Activated naive CD8-positive, alpha-beta T cell treated with anti-CD3 and anti-CD28 coated beads, Interleukin-2, amount 50 U/mL, for 24 hours (primary cell): ENCODE results near the gene AP1AR.

Experiments used
- ATAC-seq: fragments of 150-1000 bp; cut with Tn5 transposase; one replicate; pipeline ENCODE4 v1.10.0; 2021
- DNase-seq: peaks from one replicate; pipeline ENCODE4 v3.0.0; 2021
- H3K27ac Mint-ChIP-seq: one replicate; pipeline ENCODE4 v1.8.0; 2021; ENCODE audit warnings: mild to moderate bottlenecking, mixed read lengths
- H3K27me3 Mint-ChIP-seq: one replicate; pipeline ENCODE4 v1.8.0; 2021; ENCODE audit warnings: mixed read lengths
- H3K36me3 Mint-ChIP-seq: one replicate; pipeline ENCODE4 v1.8.0; 2021; ENCODE audit warnings: low read depth, mixed read lengths
- H3K4me1 Mint-ChIP-seq: one replicate; pipeline ENCODE4 v1.8.0; 2021; ENCODE audit warnings: mixed read lengths
- H3K4me3 Mint-ChIP-seq: one replicate; pipeline ENCODE4 v1.8.0; 2021; ENCODE audit warnings: mild to moderate bottlenecking, moderate library complexity, mixed read lengths
- H3K9me3 Mint-ChIP-seq: one replicate; pipeline ENCODE4 v1.8.0; 2021; ENCODE audit warnings: mixed read lengths

AP1AR gene, protein sequence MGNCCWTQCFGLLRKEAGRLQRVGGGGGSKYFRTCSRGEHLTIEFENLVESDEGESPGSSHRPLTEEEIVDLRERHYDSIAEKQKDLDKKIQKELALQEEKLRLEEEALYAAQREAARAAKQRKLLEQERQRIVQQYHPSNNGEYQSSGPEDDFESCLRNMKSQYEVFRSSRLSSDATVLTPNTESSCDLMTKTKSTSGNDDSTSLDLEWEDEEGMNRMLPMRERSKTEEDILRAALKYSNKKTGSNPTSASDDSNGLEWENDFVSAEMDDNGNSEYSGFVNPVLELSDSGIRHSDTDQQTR

DNA sequence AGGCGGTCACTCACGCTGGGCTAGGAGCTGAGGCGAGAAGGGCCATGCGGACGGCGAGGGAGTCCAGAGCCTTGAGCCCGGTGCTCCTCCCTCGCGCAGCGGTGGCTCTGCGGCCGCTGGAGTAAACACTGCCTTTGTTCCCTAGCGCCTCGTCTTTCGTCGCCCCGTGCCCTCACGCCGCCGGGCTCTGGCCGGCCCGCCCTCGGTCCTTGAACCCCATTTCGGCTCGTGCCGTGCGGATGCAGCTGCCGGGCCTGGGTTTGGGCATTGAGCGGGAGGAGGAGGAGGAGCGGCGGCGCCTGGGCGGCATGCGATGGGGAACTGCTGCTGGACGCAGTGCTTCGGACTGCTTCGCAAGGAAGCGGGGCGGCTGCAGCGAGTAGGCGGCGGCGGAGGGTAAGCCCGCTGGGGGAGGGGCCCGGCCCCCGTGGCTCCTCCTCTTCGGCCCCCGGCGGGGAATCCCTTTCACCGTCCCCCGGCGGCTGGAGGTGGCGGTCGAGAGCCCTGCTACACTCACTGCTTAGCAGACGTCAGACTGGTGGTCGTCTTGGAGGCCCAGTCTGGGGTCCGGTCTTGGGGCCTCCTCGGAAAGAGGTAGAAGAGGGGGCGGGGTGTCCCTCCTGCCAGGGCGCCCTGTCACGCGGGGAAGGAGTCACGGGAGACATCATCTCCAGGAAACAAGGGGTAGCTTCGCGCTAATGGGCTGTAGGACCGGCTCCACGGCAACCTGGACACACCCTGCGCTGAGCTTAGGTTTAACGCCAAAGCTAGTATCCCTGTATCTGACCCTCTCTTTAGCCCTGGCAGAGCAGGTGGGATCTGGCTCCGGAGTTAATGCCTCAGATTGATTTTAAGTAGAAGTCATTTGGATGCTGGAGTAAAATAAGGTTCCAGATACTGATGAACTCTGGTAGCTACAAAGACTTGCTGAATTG, at the start of gene AP1AR:
AP1AR (plus strand) TSS at position 9 of the 935 bp plus-strand sequence; CDS start at position 314, 305 bp downstream.
- H3K27ac Mint-ChIP-seq: peak within 1 kb of the TSS; percentile 98
- ATAC-seq (peak; percentile 55), DNase-seq (peak; percentile 87)
- H3K4me1 Mint-ChIP-seq: peaks cover 36% of the 10 kb centered on the region
- H3K4me3 Mint-ChIP-seq: peak within 1 kb of the TSS; percentile 96
- H3K9me3 Mint-ChIP-seq: no peaks in the 10 kb centered on the region
- H3K36me3 Mint-ChIP-seq: peaks cover 2% of the 10 kb centered on the region
- H3K27me3 Mint-ChIP-seq: peaks cover 2% of the 10 kb centered on the region

DNA sequence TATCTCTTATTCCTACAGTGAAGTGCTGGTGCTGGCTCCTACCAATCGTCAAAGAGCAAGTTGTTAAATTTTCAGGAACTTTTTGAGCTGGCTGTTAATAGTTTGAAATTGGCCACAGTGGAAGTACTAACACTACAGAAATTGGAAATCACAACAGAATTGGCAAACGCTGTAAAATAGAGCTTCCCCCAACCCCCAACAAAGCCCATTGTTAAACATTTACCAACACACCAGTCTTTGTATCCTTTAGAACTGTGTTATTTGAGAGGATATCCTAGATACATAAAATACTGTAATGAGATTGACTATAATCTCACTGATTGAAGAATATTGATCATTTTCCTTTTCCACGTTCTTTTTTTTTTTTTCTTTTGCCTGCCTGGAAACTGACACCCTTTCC, 49.0 kb upstream of the AP1AR start:
- DNase-seq: no peak

DNA sequence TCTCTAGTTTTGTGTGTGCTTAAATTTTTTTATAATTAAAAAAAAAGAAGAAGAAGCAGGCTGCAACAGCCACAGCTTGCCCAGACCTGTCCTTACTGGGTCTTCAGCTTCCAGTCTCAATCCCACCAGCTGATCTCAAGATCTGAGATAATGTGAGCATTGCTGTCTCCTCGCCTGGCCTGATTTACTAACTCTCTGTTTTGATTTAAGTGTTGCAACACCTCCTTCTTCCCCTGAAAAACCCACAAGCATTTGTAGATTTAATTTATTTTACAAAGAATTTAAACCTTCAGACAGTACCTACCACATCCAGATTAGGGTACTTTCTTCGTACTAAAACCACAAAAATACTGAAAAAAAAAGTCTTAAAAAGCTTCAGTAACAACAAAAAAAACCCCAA, 48.3 kb upstream of the AP1AR start:
- Mint-ChIP-seq H3K27ac (no peak overlapping the region), H3K4me1 (peaks cover 37% of the 10 kb centered on the region), H3K36me3 (peaks cover 20% of the 10 kb centered on the region), H3K4me3 (no peak overlapping the region), H3K27me3 (no peaks in the 10 kb centered on the region), H3K9me3 (no peaks in the 10 kb centered on the region)
- ATAC-seq (no peak), DNase-seq (no peak)

More for the DNA sequence above, 49.0 kb upstream of the AP1AR start:
- peaks cover 22% of the 10 kb centered on the region for H3K36me3 Mint-ChIP-seq
- H3K4me1 Mint-ChIP-seq: peaks cover 38% of the 10 kb centered on the region
- H3K27ac Mint-ChIP-seq: no peak overlapping the region
- no peaks in the 10 kb centered on the region for H3K27me3 Mint-ChIP-seq
- ATAC-seq: no peak
- no peaks in the 10 kb centered on the region for H3K9me3 Mint-ChIP-seq
- H3K4me3 Mint-ChIP-seq: no peak overlapping the region

DNA sequence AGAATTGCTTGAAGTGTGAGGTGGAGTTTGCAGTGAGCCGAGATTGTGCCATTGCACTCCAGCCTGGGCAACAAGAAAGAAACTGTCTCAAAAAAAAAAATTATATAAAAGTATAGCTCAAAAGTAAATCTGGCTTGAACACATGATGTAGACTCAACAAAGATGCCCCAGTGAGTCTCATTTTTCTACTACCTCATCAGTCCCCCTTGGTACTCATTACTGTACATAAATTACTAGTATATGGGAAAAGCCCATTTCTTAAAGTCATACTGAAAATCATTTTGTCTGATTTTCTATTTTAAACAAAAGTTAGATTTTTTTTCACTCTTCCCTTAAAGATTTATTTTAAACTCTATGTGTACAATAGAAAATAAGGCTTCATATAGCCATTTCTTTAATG, 47.1 kb upstream of the AP1AR start:
- no peak overlapping the region for H3K27ac Mint-ChIP-seq
- no peak for ATAC-seq
- H3K4me3 Mint-ChIP-seq: no peak overlapping the region
- peaks cover 34% of the 10 kb centered on the region for H3K4me1 Mint-ChIP-seq
- H3K9me3 Mint-ChIP-seq: no peaks in the 10 kb centered on the region
- peaks cover 14% of the 10 kb centered on the region for H3K36me3 Mint-ChIP-seq
- no peaks in the 10 kb centered on the region for H3K27me3 Mint-ChIP-seq
- DNase-seq: no peak

DNA sequence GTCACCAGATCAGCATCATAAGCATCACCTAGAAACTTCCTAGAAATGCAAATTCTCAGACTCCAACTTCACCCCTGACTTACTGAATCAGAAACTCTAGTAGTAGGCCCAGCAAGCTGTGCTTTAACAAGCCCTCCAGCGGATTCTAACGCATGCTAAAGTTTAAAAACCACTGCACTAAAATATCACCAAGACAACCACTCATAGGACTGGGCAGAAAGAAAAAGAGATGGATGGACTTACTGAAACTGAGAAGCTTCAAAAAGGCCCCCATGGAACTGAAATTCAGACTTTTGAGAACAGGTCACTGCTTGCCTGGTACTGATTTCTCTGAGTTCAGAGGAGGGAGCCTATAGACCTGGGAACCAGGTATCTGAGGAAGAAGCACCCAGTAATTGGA, 46.3 kb upstream of the AP1AR start:
- H3K4me1 Mint-ChIP-seq: peaks cover 34% of the 10 kb centered on the region
- H3K9me3 Mint-ChIP-seq: no peaks in the 10 kb centered on the region
- H3K27ac Mint-ChIP-seq: no peak overlapping the region
- ATAC-seq (no peak), DNase-seq (no peak)
- no peak overlapping the region for H3K4me3 Mint-ChIP-seq
- peaks cover 20% of the 10 kb centered on the region for H3K36me3 Mint-ChIP-seq
- no peaks in the 10 kb centered on the region for H3K27me3 Mint-ChIP-seq

DNA sequence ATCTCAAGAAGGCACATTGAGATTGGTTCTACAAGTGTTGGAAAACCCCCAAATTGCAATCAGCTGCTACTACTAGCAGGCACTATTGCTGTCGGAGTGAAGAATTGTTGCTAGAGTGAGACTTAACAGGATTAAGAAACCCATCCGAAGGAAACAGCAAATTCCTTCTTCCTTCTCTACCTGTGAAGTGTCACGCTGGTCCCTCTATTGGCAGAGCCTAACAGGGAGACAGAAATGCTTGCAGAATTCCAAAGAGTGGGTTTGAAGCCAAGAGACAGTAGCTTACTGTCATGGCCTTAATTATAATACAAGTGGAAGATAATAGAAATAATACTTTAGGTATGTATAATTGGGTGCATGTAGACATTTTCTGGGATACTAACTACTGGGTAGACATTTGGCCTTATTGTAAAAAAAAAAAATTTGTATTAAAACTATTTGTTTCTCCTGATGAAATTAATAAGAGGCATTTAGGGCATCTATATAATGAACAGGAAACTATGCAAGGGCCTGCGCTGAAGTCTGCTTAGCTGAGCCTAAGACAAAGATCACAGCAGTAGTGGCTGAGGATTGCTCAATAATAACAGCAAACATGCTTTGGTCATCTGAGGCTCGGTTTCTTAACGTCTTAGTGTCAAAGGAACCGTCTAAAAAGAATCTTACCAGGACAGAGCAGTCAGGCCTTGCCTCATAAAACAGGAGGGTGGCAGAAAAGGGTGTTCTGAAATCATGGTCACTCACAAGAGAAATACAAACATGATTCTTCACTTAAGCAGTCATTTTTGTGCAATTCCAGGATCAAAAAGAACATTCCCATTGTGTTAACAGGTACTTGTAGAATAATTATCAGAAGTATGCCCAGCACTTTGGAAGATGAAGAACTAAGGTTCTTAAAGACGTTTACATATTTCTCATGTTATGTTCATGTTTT, 45.6 kb upstream of the AP1AR start:
- Mint-ChIP-seq H3K27ac (no peak overlapping the region), H3K4me1 (peaks cover 29% of the 10 kb centered on the region), H3K9me3 (no peaks in the 10 kb centered on the region), H3K36me3 (peaks cover 25% of the 10 kb centered on the region), H3K4me3 (no peak overlapping the region), H3K27me3 (no peaks in the 10 kb centered on the region)
- DNase-seq (no peak), ATAC-seq (no peak)

DNA sequence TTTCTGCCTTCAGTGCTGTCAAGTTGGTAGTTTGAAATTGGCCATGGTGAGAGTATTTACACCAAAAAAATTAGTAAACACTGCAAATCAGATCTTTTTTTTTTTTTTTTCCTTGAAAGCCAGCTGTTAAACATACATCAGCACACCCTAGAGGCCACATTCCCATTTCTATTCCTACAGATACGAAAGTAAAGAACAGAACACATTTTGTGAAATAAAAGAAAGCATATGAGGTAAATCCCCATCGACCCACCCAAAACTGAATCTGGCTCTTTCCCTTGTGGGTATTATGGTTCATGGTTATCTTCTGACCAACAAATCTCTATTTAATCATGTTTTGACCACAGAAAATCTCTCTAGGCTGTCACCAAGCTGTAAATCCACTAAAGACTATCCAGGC, 41.8 kb upstream of the AP1AR start:
- H3K9me3 Mint-ChIP-seq: no peaks in the 10 kb centered on the region
- ATAC-seq: no peak
- DNase-seq: no peak
- no peak overlapping the region for H3K4me3 Mint-ChIP-seq
- peaks cover 27% of the 10 kb centered on the region for H3K36me3 Mint-ChIP-seq
- no peaks in the 10 kb centered on the region for H3K27me3 Mint-ChIP-seq
- H3K27ac Mint-ChIP-seq: no peak overlapping the region
- H3K4me1 Mint-ChIP-seq: peaks cover 1% of the 10 kb centered on the region

DNA sequence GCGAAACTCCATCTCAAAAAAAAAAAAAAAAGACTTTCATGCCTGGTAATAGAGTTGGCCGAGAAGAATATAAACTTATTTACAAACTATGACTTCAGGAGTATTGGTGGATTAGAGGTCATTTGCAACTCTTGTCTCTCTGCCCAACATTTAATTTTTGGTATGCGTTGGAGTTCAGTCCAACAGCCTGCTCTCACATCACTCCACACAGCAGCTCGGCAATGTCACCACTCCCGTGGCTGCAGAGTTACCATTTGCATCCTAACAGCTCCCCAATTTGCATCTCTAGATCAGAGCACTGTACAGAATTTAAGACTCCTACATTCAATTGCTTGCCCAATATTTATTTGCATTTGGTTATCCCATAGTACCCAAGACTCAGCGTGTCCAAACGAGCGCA, 40.9 kb upstream of the AP1AR start:
- peaks cover 29% of the 10 kb centered on the region for H3K36me3 Mint-ChIP-seq
- H3K9me3 Mint-ChIP-seq: no peaks in the 10 kb centered on the region
- H3K27ac Mint-ChIP-seq: no peak overlapping the region
- DNase-seq (no peak), ATAC-seq (no peak)
- H3K27me3 Mint-ChIP-seq: no peaks in the 10 kb centered on the region
- H3K4me3 Mint-ChIP-seq: no peak overlapping the region
- no peaks in the 10 kb centered on the region for H3K4me1 Mint-ChIP-seq

DNA sequence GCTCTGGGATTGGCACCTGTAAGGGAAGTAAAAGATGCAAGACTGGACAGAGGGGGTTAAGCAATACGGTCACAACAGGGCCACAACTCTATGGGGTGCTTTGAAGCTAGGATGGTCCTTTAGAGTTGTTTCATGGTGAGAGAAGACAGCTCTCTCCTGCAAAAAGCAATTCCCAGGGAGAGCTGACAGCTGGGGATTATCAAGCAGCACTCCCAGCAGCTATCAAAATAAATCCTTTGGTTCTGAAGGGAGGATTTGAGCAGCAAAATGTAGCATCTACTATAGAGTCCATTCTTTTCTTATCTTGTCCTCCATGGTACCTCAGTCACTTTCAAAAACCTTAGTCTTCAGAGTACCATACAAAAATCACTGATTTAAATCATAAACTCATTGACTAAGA, 35.1 kb upstream of the AP1AR start:
- DNase-seq: no peak
- Mint-ChIP-seq H3K27me3 (no peaks in the 10 kb centered on the region), H3K36me3 (peaks cover 5% of the 10 kb centered on the region), H3K4me1 (peaks cover 17% of the 10 kb centered on the region), H3K27ac (no peak overlapping the region), H3K4me3 (no peak overlapping the region), H3K9me3 (no peaks in the 10 kb centered on the region)
- ATAC-seq: no peak

DNA sequence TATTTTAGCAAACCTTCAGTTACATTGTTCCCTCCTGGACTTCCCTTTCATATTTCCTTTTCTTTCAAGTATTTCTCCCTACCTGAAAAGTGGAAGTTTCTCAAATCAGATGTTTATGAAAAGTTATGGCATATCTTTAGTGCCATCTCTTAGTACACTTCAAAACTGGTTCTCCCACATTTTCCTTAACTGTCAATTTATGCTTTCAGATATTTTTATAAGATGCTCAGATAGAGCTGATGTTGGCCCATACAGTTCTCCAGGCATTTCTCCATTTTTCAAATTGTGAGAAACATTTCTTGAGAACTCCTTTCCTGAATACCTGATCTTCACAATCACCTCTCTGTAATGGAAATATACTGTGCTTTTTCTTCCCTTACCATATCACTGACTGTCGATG, 32.5 kb upstream of the AP1AR start:
- H3K9me3 Mint-ChIP-seq: no peaks in the 10 kb centered on the region

DNA sequence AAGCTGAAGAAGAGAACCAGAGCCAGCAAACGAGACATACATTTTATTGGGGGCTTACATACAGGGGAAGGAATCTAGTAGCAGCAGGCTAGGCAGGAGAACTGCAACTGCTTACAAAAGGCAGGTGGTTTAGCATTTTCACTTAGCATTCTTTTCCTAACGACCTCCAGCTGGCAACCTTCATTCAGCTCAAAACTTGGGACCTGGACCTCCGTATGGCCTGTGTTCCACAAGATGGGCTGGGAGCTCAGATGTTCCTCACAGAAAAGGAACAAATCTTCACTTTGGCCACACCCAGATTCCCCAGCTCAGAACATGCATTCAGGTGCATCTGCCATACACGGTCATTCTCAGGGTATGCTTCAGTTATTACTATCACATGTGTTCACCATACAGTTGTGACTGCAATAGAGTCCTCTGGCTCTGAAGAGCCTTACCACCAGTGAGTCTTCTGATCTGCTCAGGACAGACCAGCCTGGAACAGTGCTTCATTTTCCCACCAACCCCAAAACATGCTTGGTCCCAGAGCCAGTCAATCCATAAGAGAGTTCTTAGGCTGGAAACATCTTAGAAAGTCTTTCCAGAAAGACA, 29.6 kb upstream of the AP1AR start:
- no peak overlapping the region for H3K27ac Mint-ChIP-seq
- H3K4me1 Mint-ChIP-seq: peaks cover 24% of the 10 kb centered on the region
- no peaks in the 10 kb centered on the region for H3K36me3 Mint-ChIP-seq
- no peak for DNase-seq
- no peak overlapping the region for H3K4me3 Mint-ChIP-seq
- no peak for ATAC-seq
- no peaks in the 10 kb centered on the region for H3K9me3 Mint-ChIP-seq
- H3K27me3 Mint-ChIP-seq: no peaks in the 10 kb centered on the region

More for the DNA sequence above, 32.5 kb upstream of the AP1AR start:
- Mint-ChIP-seq H3K4me1 (peaks cover 22% of the 10 kb centered on the region), H3K27ac (peak overlapping the region; percentile 5), H3K27me3 (no peaks in the 10 kb centered on the region), H3K36me3 (peaks cover 3% of the 10 kb centered on the region), H3K4me3 (no peak overlapping the region)
- ATAC-seq: no peak
- DNase-seq: no peak

DNA sequence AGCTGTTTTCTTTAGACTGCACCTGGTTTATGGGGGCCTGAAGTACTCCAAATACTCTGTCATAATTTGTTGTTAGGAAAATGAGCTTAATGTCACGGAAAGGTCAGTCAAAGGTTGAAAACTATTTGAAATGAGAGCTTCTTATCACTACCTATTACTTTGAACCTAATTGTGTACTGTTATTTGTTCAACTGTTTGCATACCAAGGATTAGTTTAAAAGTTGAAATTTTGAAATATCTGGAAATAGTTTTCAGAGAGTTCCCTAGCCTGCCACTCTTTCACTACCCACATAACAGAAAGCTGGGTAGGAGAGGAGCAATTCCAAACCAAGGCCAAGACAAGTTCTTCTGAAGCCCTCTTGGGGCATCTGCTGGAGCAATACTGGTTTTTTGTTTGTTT, 28.0 kb upstream of the AP1AR start:
- H3K4me3 Mint-ChIP-seq: no peak overlapping the region
- H3K27ac Mint-ChIP-seq: no peak overlapping the region
- no peaks in the 10 kb centered on the region for H3K9me3 Mint-ChIP-seq
- peaks cover 24% of the 10 kb centered on the region for H3K4me1 Mint-ChIP-seq
- DNase-seq (no peak), ATAC-seq (no peak)
- no peaks in the 10 kb centered on the region for H3K36me3 Mint-ChIP-seq
- H3K27me3 Mint-ChIP-seq: no peaks in the 10 kb centered on the region

DNA sequence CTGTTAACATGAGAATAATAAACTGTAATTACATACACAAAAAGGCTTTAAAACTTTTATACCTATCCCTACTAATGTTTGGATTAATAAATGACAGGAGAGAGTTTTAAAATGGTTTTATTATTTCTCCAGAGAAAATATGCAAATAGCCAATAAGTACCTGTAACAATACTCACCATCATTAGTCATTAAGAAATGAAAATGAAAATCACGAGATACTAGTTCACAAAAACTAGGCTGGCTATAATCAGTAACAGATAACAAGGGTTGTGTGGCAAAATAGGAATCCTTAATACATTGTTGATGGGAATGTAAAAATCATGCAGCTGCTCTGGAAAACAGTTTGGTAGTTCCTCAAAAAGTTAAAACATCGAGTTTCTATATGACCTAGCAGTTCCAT, 25.2 kb upstream of the AP1AR start:
- no peak for ATAC-seq
- H3K4me1 Mint-ChIP-seq: peaks cover 7% of the 10 kb centered on the region

More for the DNA sequence above, 25.2 kb upstream of the AP1AR start:
- Mint-ChIP-seq H3K27ac (no peak overlapping the region), H3K36me3 (no peaks in the 10 kb centered on the region), H3K27me3 (no peaks in the 10 kb centered on the region), H3K4me3 (no peak overlapping the region), H3K9me3 (no peaks in the 10 kb centered on the region)
- no peak for DNase-seq
